Vein endothelial cell (primary cell): ENCODE results near the gene AQP9. TPM values are rescaled to one million over a fixed set of nuclear protein-coding genes. Genes with fewer than 3 reads are reported as not detected.

Source experiments
- small RNA-seq: library from RNA; depleted of rRNA; stranded (forward); fragments of <200 nt; gene quantifications from one replicate; pipeline ENCODE3, GENCODE V24; 2012
- total RNA-seq: library from RNA; depleted of rRNA; stranded (reverse); fragments of >200 nt; gene quantifications from 2 replicates; pipeline ENCODE4 v1.2.3, GENCODE V29; 2012

AQP9 gene
- total RNA-seq: not detected in 2 replicates

DNA sequence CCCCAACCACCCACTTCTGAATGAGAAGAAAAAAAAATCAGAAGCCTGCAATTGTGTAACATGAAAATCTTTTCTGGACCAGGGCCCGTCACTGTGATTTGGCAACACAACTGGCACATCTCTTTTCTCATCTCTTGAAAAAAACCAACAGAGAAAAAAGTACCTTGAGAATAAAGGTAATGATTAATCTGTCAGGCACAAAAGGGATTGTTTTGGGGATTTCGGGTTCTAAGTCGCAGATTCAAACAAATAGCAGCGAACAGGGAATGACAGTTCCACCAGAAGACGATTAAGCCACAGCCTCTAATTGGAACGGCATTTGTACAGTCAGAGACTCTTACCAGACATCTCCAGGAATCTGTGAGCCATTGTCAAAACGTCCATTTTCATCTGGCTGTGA, at the start of gene AQP9:
Gene AQP9 (plus strand): TSS at position 276 of the 400 bp plus-strand sequence. CDS start 185 bp downstream, outside the sequence.

Small RNAs within 50 kb of the gene (small RNA-seq; reads per million reads assigned to genes)
- not detected for gene MTCO3P23

Other genes starting within 250 kb of the AQP9 start
- 39.8 and 51.1 TPM in 2 replicates for gene ALDH1A2, start 72.7 kb upstream of the AQP9 start, total RNA-seq